Activated CD4-positive, CD25-positive, alpha-beta regulatory T cell treated with anti-CD3 and anti-CD28 coated beads, Interleukin-2, amount 50 U/mL, for 16 hours (primary cell): Measurements from ENCODE around the gene PRR4.

Experiments
- DNase-seq: peaks from one replicate; pipeline ENCODE4 v3.0.0-alpha.2; 2020; ENCODE audit warnings: low read depth, low spot score

The PRR4 gene

DNA sequence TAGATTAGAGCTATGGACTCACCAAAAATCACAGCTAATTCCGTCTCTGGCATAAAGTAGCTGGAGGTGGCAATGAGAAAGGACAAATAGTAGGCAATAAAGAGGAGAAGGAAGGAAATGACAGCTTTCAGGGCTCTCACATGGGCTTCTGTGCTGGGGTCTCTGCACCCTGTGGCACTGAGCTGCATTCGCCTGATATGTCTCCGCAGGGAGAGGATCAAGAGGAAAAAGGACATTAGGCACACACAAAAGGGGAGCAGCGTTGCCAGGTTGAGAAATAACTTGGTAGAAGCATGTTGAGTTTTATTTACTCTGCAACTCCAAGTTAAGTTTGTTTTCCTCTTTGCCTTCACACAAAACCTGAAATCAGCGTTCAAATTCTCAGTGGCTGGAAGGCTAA, 47.5 kb downstream of the PRR4 start:
- no peak for DNase-seq
